HCEC 1CT (cell line): ENCODE data around the gene CPA4.
"Not testable (repeated sequence)": the region's sequence is repeated elsewhere in the genome, so short reads cannot be mapped to it uniquely, and the experiment has no call there.

Source experiments
- DNase-seq: peaks from one replicate; pipeline ENCODE4 v3.0.0-alpha.2; 2017

Gene CPA4

GRCh38 chr7:130292682-130293257 is at the start of gene CPA4:
CPA4 (plus strand) TSS chr7:130293161; CDS start chr7:130293181, 20 bp downstream.
- DNase-seq = peak; percentile 99

- DNase-seq = not testable (repeated sequence)
Measured at GRCh38 chr7:130243486-130243885, 49.5 kb upstream of the CPA4 start.

- DNase-seq = not testable (repeated sequence)
Measured at GRCh38 chr7:130246491-130246890, 46.5 kb upstream of the CPA4 start.

GRCh38 chr7:130248842-130249241 is 44.1 kb upstream of the CPA4 start:
- not testable (repeated sequence) for DNase-seq

- DNase-seq = not testable (repeated sequence)
Measured at GRCh38 chr7:130249626-130250025, 43.3 kb upstream of the CPA4 start.

GRCh38 chr7:130254555-130254954 is 38.4 kb upstream of the CPA4 start:
- no peak for DNase-seq

- DNase-seq = no peak
Measured at GRCh38 chr7:130256704-130257103, 36.3 kb upstream of the CPA4 start.

- DNase-seq = no peak
Measured at GRCh38 chr7:130258494-130259078, 34.4 kb upstream of the CPA4 start.

- no peak for DNase-seq
Measured at GRCh38 chr7:130262448-130262847, 30.5 kb upstream of the CPA4 start.

- no peak for DNase-seq
Measured at GRCh38 chr7:130263130-130263529, 29.8 kb upstream of the CPA4 start.

- DNase-seq = peak; percentile 37
Measured at GRCh38 chr7:130266258-130266960, 26.6 kb upstream of the CPA4 start, which contains the start of gene CPA2. CPA2 (plus strand) TSS chr7:130266863; CDS start chr7:130266882, 19 bp downstream.

GRCh38 chr7:130266961-130267321 is 26.0 kb upstream of the CPA4 start:
- DNase-seq = no peak

GRCh38 chr7:130268463-130269317 is 24.3 kb upstream of the CPA4 start:
- DNase-seq = no peak

GRCh38 chr7:130269318-130269694 is 23.7 kb upstream of the CPA4 start:
- DNase-seq = no peak

- DNase-seq = no peak
Measured at GRCh38 chr7:130270947-130271800, 21.8 kb upstream of the CPA4 start.

GRCh38 chr7:130272381-130273080 is 20.4 kb upstream of the CPA4 start:
- no peak for DNase-seq

- DNase-seq = peak; percentile 17
Measured at GRCh38 chr7:130273081-130273932, 19.7 kb upstream of the CPA4 start.

- peak; percentile 81 for DNase-seq
Measured at GRCh38 chr7:130273933-130274255, 19.1 kb upstream of the CPA4 start.

GRCh38 chr7:130274296-130274695 is 18.7 kb upstream of the CPA4 start:
- no peak for DNase-seq

- DNase-seq = no peak
Measured at GRCh38 chr7:130274983-130275591, 17.9 kb upstream of the CPA4 start.
